GM18508 (cell line): ENCODE data around the gene PDLIM7.
"Not testable (repeated sequence)": the region's sequence is repeated elsewhere in the genome, so short reads cannot be mapped to it uniquely, and the experiment has no call there.

ENCODE experiments used
- ATAC-seq: cut with Tn5 transposase; IDR thresholded peaks from one replicate; pipeline ENCODE4 v1.9.1; 2021; ENCODE audit warnings: moderate number of reproducible peaks; ENCODE audit not compliant: insufficient read depth, unreplicated experiment

The PDLIM7 gene

DNA sequence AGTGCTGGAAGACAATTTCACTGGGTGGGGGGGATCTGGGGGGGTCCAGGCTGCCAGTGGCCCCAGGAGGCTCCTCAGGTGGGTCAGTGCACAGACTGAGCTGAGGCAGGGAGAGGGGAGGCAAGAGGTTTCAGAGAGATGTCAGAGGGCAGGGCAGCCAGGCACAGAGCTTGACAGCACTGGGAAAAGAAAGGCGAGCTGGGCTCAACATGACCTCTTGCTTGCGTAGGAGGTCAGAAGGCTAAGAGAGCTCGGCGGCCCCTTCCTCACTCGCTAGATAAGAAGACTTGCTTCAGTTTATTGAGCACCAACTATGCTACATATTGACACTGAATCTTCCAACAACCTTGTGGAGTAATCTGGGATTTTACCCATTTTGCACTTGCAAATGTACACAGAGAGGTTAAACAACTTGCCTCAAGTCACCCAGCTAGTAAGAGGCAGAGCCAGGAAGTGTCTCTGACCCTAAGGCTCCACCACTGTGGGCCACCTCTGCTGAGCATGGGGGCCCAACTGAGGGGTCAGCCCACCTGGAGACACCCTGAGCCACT lies 3.5 kb downstream of the PDLIM7 start:
- ATAC-seq = no peak

- ATAC-seq = no peak
Measured at GRCh38 chr5:177492841-177493240, 4.6 kb downstream of the PDLIM7 start.

DNA sequence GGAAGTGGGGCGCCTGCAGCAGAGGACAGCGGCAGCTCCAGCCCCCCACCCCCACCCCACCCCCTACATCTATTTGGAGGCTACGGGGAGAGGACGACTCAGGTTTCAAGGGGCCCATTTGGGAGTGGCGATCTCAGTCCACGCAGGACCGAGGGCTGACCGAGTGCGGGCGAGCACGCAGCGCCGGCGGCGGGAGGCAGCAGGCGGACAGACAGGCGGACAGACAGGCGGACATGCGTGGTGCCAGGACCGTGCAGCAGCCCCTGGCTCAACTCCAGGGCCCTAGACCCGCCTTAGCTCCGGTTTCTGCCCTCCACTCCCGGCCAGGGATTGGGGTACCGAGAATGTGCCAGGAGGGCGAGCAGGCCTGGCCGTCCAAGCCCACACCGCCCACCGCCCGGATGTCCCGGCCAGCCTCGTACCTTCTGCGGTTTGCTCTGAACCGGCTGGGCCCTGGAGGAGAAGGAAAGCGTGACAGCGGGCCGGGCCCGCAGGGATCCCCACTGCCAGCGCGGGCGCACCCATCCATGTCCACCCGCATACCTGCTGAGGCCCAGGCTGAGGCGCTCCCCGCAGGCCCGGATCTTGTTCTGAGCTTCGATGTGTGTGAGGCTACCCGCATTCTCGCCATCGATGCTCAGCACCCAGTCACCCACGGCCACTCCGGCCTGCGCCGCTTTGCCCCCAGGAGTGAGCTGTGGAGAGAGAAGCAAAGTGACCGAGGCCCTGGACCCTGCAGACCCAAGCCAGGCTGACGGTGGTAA lies 5.2 kb downstream of the PDLIM7 start:
- ATAC-seq = no peak

GRCh38 chr5:177491429-177491945 lies 5.9 kb downstream of the PDLIM7 start:
- no peak for ATAC-seq

GRCh38 chr5:177490992-177491391 lies 6.4 kb downstream of the PDLIM7 start:
- ATAC-seq = no peak

- no peak for ATAC-seq
Measured at GRCh38 chr5:177490311-177490991, 7.0 kb downstream of the PDLIM7 start.

DNA sequence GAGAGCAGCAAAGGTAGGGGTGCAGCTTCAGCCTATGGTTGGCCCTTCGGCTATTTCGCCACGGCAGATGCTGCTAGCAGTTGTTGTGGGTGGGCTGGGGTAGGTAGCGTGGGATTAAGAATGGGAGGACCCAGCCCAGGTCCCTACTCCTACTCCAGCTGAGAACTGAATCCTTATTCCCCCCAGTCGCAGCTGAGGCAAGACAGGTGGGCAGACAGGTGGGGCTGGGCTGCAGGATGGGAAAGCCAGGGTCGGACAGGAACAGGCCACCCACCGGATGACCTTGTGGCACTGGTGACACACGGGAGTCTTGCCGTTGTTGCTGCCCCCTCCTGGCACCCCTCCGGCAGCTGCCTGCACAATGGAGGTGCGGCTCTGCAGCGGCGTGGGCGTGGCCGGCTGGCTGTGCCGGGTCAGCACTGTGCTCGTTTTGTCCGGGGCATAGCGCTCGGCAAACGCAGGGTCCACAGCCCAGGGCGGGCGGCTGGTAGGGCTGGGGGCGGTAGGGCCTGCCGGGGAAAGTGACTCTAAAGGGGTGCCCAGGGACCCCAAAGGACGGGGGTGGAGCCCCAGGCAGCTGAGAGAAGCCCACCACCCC lies 8.2 kb downstream of the PDLIM7 start:
- no peak for ATAC-seq

GRCh38 chr5:177487975-177488374 lies 9.4 kb downstream of the PDLIM7 start:
- ATAC-seq = no peak

DNA sequence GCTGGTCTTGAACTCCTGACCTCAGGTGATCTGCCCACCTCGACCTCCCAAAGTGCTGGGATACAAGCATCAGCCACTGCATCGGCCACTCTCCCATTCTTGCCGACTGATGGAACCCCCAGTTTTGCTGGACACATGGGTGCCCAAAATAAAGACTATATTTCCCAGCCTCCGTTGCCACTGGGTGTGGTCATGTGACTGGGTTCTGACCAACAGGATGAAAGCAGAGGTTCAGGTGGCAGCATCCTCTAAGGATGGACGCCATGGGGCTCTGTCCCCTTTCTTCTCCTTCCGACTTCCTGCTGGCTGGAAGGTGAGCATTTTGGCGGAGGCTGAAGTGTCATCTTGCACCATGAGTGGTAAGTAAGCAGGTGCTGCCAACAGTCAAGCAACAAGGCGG lies 10.3 kb downstream of the PDLIM7 start:
- no peak for ATAC-seq

DNA sequence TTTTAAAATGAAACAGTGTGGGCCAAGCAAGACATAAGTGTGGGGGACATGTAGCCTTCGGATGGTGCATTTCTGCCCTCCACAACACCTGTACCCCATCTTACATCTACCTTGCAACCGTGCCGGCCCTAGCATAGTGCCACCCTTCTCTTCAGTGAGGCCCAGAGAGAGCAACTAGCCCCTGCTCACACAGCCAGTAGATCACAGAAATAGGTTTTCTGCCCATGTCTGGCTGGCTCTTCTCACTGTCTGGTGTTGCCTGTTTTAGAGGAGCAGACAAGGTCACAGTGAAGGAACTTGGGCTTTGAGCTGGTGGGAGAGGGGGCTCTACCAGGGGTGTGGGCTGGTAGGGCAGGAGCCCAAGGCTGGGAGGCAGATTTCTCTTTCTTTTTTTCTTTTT lies 11.1 kb downstream of the PDLIM7 start:
- no peak for ATAC-seq

- ATAC-seq = not testable (repeated sequence)
Measured at GRCh38 chr5:177485753-177486152, 11.7 kb downstream of the PDLIM7 start.

- no peak for ATAC-seq
Measured at GRCh38 chr5:177484902-177485549, 12.4 kb downstream of the PDLIM7 start.

DNA sequence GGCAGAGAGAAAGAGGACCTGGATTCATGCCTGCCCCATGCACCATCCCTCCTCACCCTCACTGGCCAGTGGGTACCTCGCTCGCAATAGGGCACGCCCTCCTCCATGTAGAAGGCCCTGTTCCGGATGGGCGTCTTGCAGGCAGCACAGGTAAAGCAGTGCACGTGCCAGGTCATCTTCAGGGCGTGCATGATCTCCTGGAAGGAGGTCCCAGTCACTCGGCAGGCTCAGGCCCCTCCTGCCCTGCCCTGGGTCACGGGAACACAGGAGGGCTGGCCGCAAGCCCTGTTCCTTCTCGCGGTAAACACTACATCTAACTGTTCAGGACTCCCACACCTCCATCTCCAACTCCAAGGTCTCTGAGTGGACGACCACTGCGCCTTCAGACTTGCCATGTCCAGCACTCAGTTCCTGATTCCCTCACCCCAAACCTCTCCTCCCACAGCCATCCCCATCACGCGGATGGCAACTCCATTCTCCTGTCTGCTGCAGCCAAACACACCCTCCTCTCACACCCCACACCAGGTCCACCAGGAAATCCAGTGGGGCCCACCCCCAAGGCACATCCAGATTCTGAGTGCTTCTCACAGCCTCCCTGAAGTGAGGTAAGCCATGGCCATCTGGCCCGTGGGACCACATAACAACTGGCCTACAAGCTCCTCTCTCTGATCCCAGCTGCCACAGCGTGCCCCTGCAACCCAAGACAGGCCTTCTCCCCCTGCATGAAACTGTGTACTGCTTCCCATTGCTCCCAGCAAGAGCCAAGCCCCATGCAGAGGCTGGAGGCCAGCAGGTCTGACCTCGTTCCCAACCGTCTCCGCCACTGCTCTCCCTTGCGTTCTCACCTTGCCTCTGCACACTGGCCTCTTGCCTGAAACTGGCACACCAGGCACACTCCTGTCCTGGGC lies 13.2 kb downstream of the PDLIM7 start:
- ATAC-seq = no peak

GRCh38 chr5:177483042-177483441 lies 14.4 kb downstream of the PDLIM7 start:
- no peak for ATAC-seq

GRCh38 chr5:177482359-177482795 lies 15.0 kb downstream of the PDLIM7 start:
- no peak for ATAC-seq

DNA sequence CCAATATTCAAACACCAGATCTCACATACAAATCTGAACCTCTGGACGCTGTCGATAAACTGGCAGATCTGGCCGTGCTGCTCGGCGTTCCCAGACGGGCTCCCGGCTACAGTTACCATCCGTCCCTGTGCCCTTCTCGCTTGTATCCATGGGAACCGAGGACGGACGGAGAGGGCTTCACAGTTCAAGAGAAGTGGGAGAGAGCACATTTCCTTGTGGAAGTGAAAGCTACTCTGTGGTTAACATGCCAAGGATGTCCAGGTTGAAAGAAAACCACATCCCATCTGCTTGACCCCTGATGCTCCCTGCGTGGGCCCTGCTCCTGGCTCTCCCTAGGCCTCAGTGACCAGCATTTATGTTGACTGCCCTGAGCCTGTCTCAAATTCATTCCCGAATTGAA lies 17.6 kb downstream of the PDLIM7 start:
- ATAC-seq = no peak

- no peak for ATAC-seq
Measured at GRCh38 chr5:177478711-177479646, 18.4 kb downstream of the PDLIM7 start.

DNA sequence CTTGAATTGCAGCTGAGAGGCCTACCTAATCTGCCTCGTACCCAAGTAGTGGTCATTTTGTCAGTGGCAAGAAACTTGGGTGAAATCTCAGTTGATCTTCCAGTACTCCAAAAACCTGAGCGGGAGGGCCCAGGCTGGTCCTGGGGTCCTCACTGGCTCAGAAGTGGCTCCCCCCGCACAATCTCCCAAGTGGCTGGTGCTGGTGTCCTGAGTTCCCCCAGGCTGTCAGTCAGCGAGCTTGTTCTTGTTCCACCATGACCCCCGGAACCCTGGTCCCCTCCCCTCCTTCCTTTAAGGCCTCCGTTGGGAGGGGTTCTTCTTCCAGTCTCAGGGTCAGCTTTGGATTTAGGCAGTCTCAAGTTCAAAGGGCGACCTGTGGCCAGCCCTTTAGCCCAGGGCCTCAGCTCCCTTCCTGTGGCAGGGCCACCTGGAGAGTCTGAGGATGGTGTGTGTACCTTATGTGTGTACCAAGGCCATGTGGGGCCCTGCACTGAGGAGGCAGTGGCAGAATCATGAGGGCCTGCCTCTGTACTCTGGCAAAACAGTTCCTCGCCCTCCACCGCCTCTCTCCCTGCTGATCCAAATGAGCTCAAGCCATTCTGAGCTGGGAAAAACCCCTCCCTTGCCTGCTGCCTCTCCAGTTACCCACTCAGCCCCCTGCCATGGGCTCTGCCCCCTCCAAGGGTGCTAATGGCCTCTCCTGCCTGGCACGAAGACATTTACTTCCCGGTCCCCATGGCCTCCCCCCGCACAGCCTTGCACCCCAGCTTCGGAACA lies 19.5 kb downstream of the PDLIM7 start:
- no peak for ATAC-seq
